Caco-2 (cell line): Measurements from ENCODE around the gene ZNF668. TPM values are rescaled to one million over a fixed set of nuclear protein-coding genes. Genes with fewer than 3 reads are reported as not detected.
"Not testable (repeated sequence)": the region's sequence is repeated elsewhere in the genome, so short reads cannot be mapped to it uniquely, and the experiment has no call there.

Experiments
- BruUV-seq: library from RNA; stranded (reverse); fragments of 400-500 nt; replicated peaks from 2 replicates; lab custom pipeline; 2021; lab: Mats Ljungman, UMichigan
- CTCF ChIA-PET: fragments of 300-600 bp; sonication (Branson Sonifier 250); formaldehyde crosslinking; loops from one replicate; lab custom pipeline; 2022; ENCODE audit warnings: antibody characterized with exemption; lab: Charles Lee
- POLR2A ChIA-PET: fragments of 300-600 bp; sonication (Branson Sonifier 250); formaldehyde crosslinking; loops from one replicate; lab custom pipeline; 2022; ENCODE audit warnings: antibody characterized with exemption; lab: Charles Lee
- DNase-seq, 2 experiments: peaks; one replicate each; pipeline versions ENCODE4 v3.0.0 to v3.0.0-alpha.2; 2020 to 2022
- H3K27me3 ChIP-seq: replicated peaks from 2 replicates; pipeline ENCODE4 v1.6.0; 2011; ENCODE audit warnings: low read length; ENCODE audit not compliant: control insufficient read depth, insufficient read depth
- H3K36me3 ChIP-seq: 2 replicates; pipeline ENCODE4 v1.5.1; 2011; ENCODE audit warnings: low read length; ENCODE audit not compliant: control insufficient read depth, insufficient read depth
- H3K4me1 ChIP-seq: fragments of 250-450 bp; sonication (Bioruptor Pico); 2 replicates; pipeline ENCODE4 v1.5.1; 2020; ENCODE audit warnings: mild to moderate bottlenecking
- H3K4me3 ChIP-seq: 2 replicates; pipeline ENCODE4 v1.5.1; 2011; ENCODE audit warnings: low read depth, mild to moderate bottlenecking, control low read depth, low read length
- H3K9me3 ChIP-seq: fragments of 250-450 bp; sonication (Bioruptor Pico); 2 replicates; pipeline ENCODE4 v1.5.1; 2020; ENCODE audit warnings: mild to moderate bottlenecking, moderate library complexity
- H3K27ac Mint-ChIP-seq: one replicate; pipeline ENCODE4 v1.8.0; 2022; ENCODE audit warnings: mixed read lengths; ENCODE audit not compliant: unreplicated experiment
- H3K27me3 Mint-ChIP-seq: one replicate; pipeline ENCODE4 v1.8.0; 2022; ENCODE audit warnings: mixed read lengths; ENCODE audit not compliant: insufficient read depth, unreplicated experiment
- H3K36me3 Mint-ChIP-seq: one replicate; pipeline ENCODE4 v1.8.0; 2022; ENCODE audit warnings: mild to moderate bottlenecking, mixed read lengths; ENCODE audit not compliant: insufficient read depth, unreplicated experiment
- H3K4me1 Mint-ChIP-seq: one replicate; pipeline ENCODE4 v1.8.0; 2022; ENCODE audit warnings: low read depth, mixed read lengths; ENCODE audit not compliant: unreplicated experiment
- H3K4me3 Mint-ChIP-seq: one replicate; pipeline ENCODE4 v1.8.0; 2022; ENCODE audit warnings: mild to moderate bottlenecking, moderate library complexity, mixed read lengths; ENCODE audit not compliant: unreplicated experiment
- H3K9me3 Mint-ChIP-seq: one replicate; pipeline ENCODE4 v1.8.0; 2022; ENCODE audit warnings: mixed read lengths; ENCODE audit not compliant: unreplicated experiment
- intact Hi-C: fragments of 100-400 bp; cut with micrococcal nuclease; formaldehyde crosslinking; loops from one replicate; pipeline ENCODE4 v1.10.0; 2022; ENCODE audit not compliant: unreplicated experiment
- total RNA-seq: library from RNA; stranded (reverse); gene quantifications from 2 replicates; pipeline ENCODE4 v1.2.3, GENCODE V29; 2022
- TF ChIP-seq, protein P1 (sequence below), 2 experiments: fragments of 200-600 bp in 1 of 2; IDR thresholded peaks; 1 replicate in 1 of 2; 2 replicates in 1 of 2; pipeline versions ENCODE4 v1.5.1 to v1.8.0; 2011 to 2022; ENCODE audit warnings: antibody characterized with exemption in 1 of 2, control low read depth in 1 of 2, inconsistent platforms in 1 of 2, low read depth in 1 of 2, low read length in 1 of 2, mild to moderate bottlenecking in 1 of 2, moderate library complexity in 1 of 2; ENCODE audit not compliant: insufficient read depth in 1 of 2, severe bottlenecking in 1 of 2, unreplicated experiment in 1 of 2

Gene ZNF668
- total RNA-seq, 1 experiment from 2014 or later = 8.7 TPM

DNA sequence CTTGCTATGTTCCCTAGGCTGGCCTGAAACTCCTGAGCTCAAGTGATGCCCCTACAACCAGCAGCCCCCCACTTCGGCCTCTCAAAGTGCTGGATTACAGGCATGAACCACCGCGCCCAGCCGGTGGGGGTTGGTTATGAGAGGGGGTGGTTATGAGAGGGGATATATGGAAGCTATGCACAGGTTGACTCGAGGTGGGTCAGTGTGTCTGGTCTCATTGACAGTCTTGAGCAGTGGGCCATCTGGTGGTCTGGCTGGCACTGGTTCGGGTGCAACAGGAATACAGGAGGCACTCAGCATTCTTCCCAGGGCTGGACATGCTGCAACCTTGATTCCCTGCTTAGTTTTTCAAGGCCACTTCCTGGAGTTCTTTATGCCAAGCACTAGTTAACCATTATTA lies 58.0 kb downstream of the ZNF668 start:
- Histone ChIP-seq H3K27me3 (no peaks in the 10 kb centered on the region), H3K36me3 (no peaks in the 10 kb centered on the region), H3K4me1 (no peaks in the 10 kb centered on the region), H3K4me3 (no peak overlapping the region), H3K9me3 (no peaks in the 10 kb centered on the region)
- H3K4me1 Mint-ChIP-seq = no peaks in the 10 kb centered on the region
- H3K27me3 Mint-ChIP-seq = peaks cover 11% of the 10 kb centered on the region
- CTCF ChIA-PET = no interaction called here
- no peaks in the 10 kb centered on the region for H3K9me3 Mint-ChIP-seq
- POLR2A ChIA-PET = no interaction called here
- no peak overlapping the region for H3K27ac Mint-ChIP-seq
- H3K36me3 Mint-ChIP-seq = no peaks in the 10 kb centered on the region
- H3K4me3 Mint-ChIP-seq = no peak overlapping the region
- BruUV-seq = no TSS peak
- intact Hi-C loops = loop anchor here (2.0 kb wide), 1 partner anchor 31 kb away; the partner anchor contains the start of gene HSD3B7
- DNase-seq = peak in 1 of 2 experiments; percentile 25
- TF ChIP-seq, protein P1, sequence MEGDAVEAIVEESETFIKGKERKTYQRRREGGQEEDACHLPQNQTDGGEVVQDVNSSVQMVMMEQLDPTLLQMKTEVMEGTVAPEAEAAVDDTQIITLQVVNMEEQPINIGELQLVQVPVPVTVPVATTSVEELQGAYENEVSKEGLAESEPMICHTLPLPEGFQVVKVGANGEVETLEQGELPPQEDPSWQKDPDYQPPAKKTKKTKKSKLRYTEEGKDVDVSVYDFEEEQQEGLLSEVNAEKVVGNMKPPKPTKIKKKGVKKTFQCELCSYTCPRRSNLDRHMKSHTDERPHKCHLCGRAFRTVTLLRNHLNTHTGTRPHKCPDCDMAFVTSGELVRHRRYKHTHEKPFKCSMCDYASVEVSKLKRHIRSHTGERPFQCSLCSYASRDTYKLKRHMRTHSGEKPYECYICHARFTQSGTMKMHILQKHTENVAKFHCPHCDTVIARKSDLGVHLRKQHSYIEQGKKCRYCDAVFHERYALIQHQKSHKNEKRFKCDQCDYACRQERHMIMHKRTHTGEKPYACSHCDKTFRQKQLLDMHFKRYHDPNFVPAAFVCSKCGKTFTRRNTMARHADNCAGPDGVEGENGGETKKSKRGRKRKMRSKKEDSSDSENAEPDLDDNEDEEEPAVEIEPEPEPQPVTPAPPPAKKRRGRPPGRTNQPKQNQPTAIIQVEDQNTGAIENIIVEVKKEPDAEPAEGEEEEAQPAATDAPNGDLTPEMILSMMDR (IDR thresholded peaks at IDR 0.05; ENCODE audit: insufficient read depth in 1 of 2, low read depth in 1 of 2, low read length in 1 of 2, severe bottlenecking in 1 of 2, unreplicated experiment in 1 of 2) = no peak

GRCh38 chr16:31013292-31013691 lies 60.7 kb downstream of the ZNF668 start:
- intact Hi-C loops, H3K9me3 Mint-ChIP-seq, H3K9me3 ChIP-seq, H3K36me3 ChIP-seq, H3K4me1 Mint-ChIP-seq, H3K36me3 Mint-ChIP-seq, H3K27me3 ChIP-seq, H3K4me3 ChIP-seq, BruUV-seq, H3K27ac Mint-ChIP-seq, H3K4me3 Mint-ChIP-seq, H3K4me1 ChIP-seq, POLR2A ChIA-PET, DNase-seq, CTCF ChIA-PET: not testable (repeated sequence)
- peaks cover 15% of the 10 kb centered on the region for H3K27me3 Mint-ChIP-seq

- H3K9me3 Mint-ChIP-seq, DNase-seq, POLR2A ChIA-PET, intact Hi-C loops, H3K4me1 Mint-ChIP-seq, H3K36me3 Mint-ChIP-seq, H3K4me3 Mint-ChIP-seq, CTCF ChIA-PET, H3K27me3 ChIP-seq, BruUV-seq, H3K27ac Mint-ChIP-seq, H3K36me3 ChIP-seq, H3K4me1 ChIP-seq, H3K9me3 ChIP-seq, H3K4me3 ChIP-seq: not testable (repeated sequence)
- peaks cover 15% of the 10 kb centered on the region for H3K27me3 Mint-ChIP-seq
These were observed 62.2 kb downstream of the ZNF668 start for GRCh38 chr16:31011815-31012214.

Other genes with a start within 250 kb of the ZNF668 start
- 15.1 and 17.7 TPM in 2 replicates for gene BCL7C, start 180.2 kb downstream of the ZNF668 start, total RNA-seq
- gene CTF1, start 177.6 kb downstream of the ZNF668 start, total RNA-seq = 1.8 and 2.4 TPM in 2 replicates
- gene FBXL19, start 150.7 kb downstream of the ZNF668 start, total RNA-seq = 20.2 and 23.4 TPM in 2 replicates
- 4.7 TPM in 2 replicates for gene ORAI3, start 125.2 kb downstream of the ZNF668 start, total RNA-seq
- 21.5 and 26.3 TPM in 2 replicates for gene SETD1A, start 116.5 kb downstream of the ZNF668 start, total RNA-seq
- gene HSD3B7, start 89.0 kb downstream of the ZNF668 start, total RNA-seq = 1.3 and 2.4 TPM in 2 replicates
- gene STX1B, start 63.6 kb downstream of the ZNF668 start, total RNA-seq = 0.46 and 0.77 TPM in 2 replicates
- 27.9 and 29.2 TPM in 2 replicates for gene STX4, start 40.7 kb downstream of the ZNF668 start, total RNA-seq
- 17.2 and 18.1 TPM in 2 replicates for gene ZNF646, start 182 bp upstream of the ZNF668 start, total RNA-seq
- 1.8 and 2.1 TPM in 2 replicates for gene PRSS53, start 14.7 kb upstream of the ZNF668 start, total RNA-seq
- 61.3 and 61.4 TPM in 2 replicates for gene VKORC1, start 20.6 kb upstream of the ZNF668 start, total RNA-seq
- 30.5 and 34.1 TPM in 2 replicates for gene BCKDK, start 34.1 kb upstream of the ZNF668 start, total RNA-seq
- gene KAT8, start 43.4 kb upstream of the ZNF668 start, total RNA-seq = 46.2 and 50.2 TPM in 2 replicates
- 237 and 271 TPM in 2 replicates for gene PRSS8, start 61.5 kb upstream of the ZNF668 start, total RNA-seq
- gene PRSS36, start 75.8 kb upstream of the ZNF668 start, total RNA-seq = 1.4 and 1.6 TPM in 2 replicates
- gene FUS, start 105.9 kb upstream of the ZNF668 start, total RNA-seq = 489 and 490 TPM in 2 replicates
- gene PYCARD, start 128.5 kb upstream of the ZNF668 start, total RNA-seq = 0.49 and 0.84 TPM in 2 replicates
- gene TRIM72, start 139.9 kb upstream of the ZNF668 start, total RNA-seq = 0.07 TPM in 2 replicates
- gene PYDC1, start 142.9 kb upstream of the ZNF668 start, total RNA-seq = not detected in 2 replicates
- gene ITGAM, start 185.7 kb upstream of the ZNF668 start, total RNA-seq = 0.19 TPM in 1 of 2 replicates, not detected in the other